ENCODE measurements around the gene COPG1.

COPG1 gene

DNA sequence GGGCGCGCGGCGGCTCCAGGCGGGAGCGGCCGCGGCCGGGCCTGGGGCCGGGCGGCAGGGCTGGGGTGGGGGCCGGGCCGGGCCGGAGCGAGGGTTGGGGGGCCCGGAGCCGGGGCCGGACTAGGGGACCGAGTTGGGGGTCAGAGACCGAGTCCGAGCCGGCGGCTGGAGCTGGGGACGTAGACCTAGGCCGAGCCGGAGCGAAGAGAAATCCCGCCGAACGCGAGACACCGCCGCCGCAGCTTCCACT lies 66.5 kb downstream of the COPG1 start:
- no peak for DNase-seq

DNA sequence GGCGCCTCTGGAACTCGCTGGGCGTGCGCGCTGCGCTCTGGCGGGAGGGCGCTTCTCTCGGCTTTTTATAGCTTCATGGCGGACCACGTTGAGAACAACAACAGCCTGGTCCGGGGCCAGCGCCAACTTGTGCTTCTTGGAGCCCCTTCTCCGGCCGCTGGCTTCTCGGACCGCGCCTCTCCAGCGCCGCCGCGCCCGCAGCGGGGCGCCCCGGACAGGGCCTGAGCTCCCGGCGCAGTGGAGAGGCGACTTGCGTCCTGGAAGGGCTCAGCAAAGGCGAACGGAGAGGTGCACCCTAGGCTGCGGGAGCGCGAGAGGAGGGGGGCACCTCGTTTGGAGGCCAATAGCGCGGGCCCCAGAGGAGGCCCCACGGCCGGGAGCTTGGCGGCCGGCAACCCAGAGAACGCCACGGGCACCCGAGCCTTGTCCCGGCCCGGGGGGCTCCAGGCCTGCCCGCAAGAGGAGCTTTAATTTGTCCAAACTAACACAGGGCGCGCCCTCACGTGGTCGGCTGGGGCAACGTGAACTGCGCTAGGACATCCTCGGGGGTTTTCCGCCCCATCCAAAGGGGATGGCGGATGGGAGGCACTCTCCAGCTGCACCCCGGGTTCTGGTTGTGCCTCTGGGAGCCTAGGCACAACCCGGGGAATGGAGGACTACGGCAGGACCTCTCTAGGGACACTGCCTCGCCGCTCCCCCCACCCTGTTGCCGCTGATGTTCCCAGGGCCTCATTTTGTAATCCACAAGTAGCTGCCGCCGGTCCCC lies 67.0 kb downstream of the COPG1 start:
- DNase-seq, result peak; percentile 86

- DNase-seq, result no peak
These were observed 67.8 kb downstream of the COPG1 start for GRCh38 chr3:129317014-129317771.

DNA sequence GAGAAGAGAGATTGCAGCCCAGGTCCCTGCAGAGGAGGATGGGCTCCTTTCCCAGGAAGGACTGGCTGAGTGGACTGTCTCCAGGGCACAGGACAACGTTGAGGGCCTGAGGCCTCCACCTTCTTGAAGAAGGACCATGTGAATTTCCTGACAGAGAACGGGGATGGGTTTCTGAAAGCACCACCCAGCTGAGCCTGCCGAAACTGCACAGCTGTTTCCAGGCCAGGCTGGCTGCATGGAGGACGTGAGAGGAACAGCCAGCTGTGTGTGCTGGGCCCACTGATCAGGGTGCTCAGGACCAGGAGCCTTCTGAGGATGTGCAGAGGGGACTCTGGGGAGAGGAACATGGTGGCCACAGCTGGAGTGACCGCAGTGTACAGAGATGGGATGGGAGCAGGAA lies 68.4 kb downstream of the COPG1 start:
- DNase-seq, result no peak

GRCh38 chr3:129318921-129319320 lies 69.5 kb downstream of the COPG1 start:
- no peak for DNase-seq

GRCh38 chr3:129320261-129320660 lies 70.9 kb downstream of the COPG1 start:
- DNase-seq, result no peak

DNA sequence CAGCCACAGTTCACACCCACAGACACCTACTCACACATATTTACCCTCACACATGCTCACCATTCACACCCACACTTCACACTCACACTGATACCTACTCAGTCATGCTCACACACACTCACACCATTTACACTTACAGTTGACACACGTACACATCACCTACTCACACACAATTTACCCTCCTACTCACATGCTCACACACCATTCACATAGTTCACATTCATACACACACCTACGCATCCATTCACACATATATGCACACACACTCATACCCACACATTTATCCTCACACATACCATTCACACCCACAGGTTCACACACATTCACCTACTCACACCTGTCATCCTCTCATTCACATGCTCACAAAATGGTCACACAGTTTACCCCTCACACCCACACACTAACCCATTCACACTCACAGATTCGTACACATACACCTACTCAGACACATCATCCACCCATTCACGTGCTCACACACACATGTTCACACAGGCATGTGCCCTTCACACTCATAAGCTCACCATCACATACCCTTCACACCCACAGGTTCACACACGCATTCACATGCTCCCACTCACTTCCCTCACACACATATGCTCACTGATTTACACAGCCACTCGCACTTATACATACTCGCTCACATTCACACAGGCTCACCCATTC lies 71.5 kb downstream of the COPG1 start:
- DNase-seq, result no peak

GRCh38 chr3:129321887-129322286 lies 72.5 kb downstream of the COPG1 start:
- no peak for DNase-seq

GRCh38 chr3:129323651-129324294 lies 74.4 kb downstream of the COPG1 start:
- no peak for DNase-seq

DNA sequence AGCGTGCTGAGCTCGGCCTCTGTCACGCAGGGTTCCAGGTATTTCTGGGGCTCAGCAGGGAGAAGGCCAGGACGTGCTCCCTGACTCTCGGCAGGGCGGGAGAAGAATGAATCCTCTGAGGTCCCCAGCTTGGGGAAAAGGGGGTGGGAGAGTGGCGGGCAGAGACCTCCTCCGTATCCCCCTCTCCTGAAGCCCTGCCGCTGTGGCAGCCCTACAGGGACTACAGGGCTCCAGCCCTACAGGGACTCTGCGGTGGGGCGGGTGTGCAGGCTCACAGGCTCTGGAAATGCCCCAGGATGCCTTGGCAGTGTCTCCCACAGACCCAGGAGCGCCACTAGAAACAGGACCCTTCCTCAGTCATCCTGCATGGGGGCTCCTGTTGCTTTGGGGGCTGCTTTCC lies 75.4 kb downstream of the COPG1 start:
- DNase-seq, result no peak

DNA sequence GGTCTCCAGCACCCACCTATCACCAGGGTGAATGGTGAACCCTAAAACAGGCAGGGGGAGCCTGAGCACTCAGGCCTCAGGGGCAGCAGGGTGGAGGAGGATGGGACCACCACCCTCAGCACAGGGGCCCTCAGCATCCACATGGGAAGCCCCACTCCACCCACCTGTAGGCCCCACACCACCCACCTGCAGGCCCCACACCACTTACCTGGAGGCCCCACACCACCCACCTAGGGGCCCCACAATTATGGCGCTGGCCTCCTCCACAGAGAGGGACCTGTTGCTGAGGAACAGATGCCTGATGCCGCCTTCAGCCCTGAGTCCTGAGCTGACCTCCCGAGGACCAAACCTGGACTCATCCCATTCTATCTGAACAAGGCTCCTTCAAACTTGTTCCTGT lies 76.0 kb downstream of the COPG1 start:
- DNase-seq, result no peak

GRCh38 chr3:129326138-129326537 lies 76.7 kb downstream of the COPG1 start:
- no peak for DNase-seq

DNA sequence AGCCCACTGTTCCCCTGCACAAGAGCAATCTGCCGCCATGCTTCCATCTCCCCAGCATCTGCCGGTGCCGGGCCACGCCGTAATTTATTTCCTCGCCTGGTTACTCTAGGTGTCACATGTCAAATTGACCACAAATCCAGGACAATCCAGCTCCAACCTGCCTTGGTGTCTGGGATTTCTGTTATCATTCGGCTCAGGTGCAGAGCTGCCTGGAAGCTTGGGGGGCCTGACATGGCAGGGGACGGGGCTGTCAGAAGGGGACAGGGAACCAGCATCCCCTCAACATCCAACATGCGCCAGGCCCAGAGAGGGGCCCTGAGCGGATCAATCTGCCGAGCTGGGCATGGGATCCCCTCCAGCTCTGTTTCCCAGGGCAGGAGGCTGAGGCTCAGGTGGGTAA lies 77.2 kb downstream of the COPG1 start:
- no peak for DNase-seq

All from activated gamma-delta T cell treated with Interleukin-2 at 50 U/mL for 16 hours (primary cell).